GM08714 (cell line): ENCODE results near the gene ADSS1.

Experiments used
- H3K4me3 ChIP-seq: fragments of 200-500 bp; sonication (Bioruptor generic); 2 replicates; pipeline ENCODE4 v1.5.1; 2014; ENCODE audit warnings: mild to moderate bottlenecking, low read length, inconsistent platforms
- ZNF274 ChIP-seq: IDR thresholded peaks from 2 replicates; pipeline ENCODE4 v1.6.1; 2012; ENCODE audit warnings: mild to moderate bottlenecking, low read depth, low read length

Gene ADSS1

DNA sequence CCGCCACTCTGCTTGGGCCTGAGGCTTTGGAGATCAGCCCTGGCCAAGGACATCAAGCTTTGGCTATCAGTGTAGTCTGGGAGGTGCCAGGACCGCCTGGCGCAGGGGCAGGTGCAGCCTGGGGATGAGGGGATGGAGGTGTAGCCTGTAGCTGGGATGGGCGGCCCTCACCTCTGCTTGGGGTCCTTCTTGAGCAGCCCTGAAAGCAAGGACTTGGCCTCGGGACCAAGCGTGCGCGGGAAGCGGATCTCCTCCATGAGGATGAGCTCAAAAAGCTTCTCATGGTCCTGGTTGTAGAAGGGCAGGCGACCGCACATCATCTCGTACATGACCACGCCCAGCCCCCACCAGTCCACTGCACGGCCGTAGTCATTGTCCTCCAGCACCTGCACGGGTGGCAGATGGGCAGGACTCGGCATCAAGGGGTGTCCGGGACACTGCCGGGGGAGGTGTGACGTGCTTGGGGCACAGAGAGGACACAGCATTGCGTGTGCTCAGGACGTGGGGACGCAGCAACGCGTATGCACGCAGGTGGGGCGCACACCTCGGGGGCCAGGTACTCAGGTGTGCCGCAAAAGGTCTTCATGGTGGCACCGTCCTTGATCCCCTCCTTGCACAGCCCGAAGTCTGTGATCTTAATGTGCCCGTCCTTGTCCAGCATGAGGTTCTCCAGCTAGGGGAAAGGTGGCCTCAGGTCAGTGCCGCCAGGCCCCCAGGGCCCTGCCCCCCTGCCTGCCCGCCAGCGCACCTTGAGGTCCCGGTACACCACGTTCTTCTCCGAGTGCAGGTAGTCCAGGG lies 48.9 kb downstream of the ADSS1 start:
- H3K4me3 ChIP-seq, result no peak overlapping the region
- no peak for TF ChIP-seq ZNF274

DNA sequence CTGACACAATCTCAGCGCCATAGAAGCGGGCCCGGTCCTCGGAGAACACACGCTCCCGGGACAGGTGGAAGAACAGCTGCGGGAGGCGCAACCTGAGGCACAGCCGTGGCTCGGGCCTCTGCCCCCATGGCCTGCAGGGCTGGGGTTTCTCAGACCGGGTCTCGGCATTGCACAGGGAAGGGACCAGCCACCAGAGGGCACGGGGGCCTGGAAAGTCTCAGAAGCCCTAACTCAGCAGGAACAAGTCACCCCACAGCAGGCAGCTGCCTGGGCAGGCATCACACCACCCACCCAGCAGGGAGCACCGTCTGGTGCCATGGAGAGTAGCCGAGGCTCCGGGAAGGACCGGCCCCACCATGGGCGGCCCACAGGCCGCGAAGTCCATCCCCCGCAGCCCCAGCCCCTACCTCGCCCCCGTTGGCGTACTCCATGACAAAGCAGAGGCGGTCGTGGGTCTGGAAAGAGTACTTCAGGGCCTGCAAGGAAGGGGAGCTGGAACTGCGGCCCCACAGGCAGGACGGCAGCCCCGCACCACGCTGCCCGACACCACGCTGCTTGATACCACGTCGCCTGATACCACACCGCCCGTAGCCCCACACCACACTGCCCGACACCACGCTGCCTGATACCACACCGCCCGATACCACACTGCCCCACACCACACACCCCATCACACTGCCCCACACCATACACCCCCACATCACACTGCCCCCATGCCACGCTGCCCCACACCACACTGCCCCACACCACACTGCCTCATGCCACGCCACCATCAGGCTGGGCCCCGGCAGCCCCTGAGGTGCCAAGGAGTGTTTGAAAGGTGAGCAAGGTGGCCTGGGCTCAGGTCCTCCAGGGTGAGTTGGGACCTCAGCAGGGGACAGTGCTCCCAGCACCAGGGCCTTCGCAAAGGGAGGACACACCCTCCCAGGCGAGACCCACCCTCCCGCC lies 49.8 kb downstream of the ADSS1 start:
- no peak overlapping the region for H3K4me3 ChIP-seq
- TF ChIP-seq ZNF274, result no peak

GRCh38 chr14:104774453-104775072 lies 50.5 kb downstream of the ADSS1 start:
- H3K4me3 ChIP-seq, result no peak overlapping the region
- no peak for TF ChIP-seq ZNF274

DNA sequence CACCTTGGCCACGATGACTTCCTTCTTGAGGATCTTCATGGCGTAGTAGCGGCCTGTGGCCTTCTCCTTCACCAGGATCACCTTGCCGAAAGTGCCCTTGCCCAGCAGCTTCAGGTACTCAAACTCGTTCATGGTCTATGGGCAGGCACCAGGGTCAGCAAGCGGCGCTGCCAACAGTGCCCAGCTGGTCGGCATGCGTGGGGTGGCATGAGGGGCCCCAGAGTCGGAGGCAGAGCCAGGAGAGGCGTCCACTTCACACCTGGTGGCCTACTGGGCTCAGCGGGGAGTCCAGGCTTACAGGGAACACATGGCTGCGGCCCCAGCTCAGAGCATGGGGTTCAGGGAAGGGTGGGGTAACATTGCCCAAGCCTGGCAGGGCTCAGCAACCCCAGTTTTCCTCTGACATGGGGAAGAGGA lies 51.1 kb downstream of the ADSS1 start:
- no peak for TF ChIP-seq ZNF274
- no peak overlapping the region for H3K4me3 ChIP-seq

- no peak for TF ChIP-seq ZNF274
These were observed 52.5 kb downstream of the ADSS1 start for GRCh38 chr14:104776481-104776880.

GRCh38 chr14:104776961-104777807 lies 53.2 kb downstream of the ADSS1 start:
- H3K4me3 ChIP-seq, result no peak overlapping the region

More at GRCh38 chr14:104776481-104776880, 52.5 kb downstream of the ADSS1 start:
- no peak overlapping the region for H3K4me3 ChIP-seq

GRCh38 chr14:104777808-104778249 lies 53.8 kb downstream of the ADSS1 start:
- no peak for TF ChIP-seq ZNF274
- H3K4me3 ChIP-seq, result no peak overlapping the region

More at GRCh38 chr14:104776961-104777807, 53.2 kb downstream of the ADSS1 start:
- no peak for TF ChIP-seq ZNF274

GRCh38 chr14:104778694-104779331 lies 54.8 kb downstream of the ADSS1 start:
- no peak overlapping the region for H3K4me3 ChIP-seq
- TF ChIP-seq ZNF274, result no peak

DNA sequence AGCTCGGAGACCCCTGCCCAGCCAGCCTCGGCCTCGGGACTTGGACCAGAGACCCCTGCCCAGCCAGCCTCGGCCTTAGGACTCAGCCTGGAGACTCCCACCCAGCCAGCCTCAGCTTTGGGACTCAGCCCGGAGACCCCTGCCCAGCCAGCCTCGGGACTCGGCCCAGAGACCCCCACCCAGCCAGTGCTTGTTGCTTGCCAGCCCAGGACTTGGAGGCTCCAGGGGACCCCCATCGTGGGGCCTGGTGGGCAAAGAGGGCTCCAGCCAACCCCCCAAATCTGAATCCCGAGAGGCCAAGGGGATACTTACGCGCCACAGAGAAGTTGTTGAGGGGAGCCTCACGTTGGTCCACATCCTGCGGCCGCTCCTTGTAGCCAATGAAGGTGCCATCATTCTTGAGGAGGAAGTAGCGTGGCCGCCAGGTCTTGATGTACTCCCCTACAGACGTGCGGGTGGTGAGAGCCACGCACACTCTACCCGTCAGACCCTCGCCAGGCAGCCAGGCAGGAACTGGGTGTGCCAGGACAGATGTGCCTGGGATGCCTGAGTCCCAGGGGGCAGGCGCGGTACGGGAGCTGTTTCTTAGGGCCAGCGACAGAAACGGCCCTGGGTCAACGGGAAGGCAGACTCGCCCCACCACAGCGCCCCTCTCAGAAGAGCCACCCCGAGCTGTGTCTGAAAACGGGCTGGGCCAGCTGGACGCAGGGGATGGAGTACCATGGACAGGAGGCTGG lies 55.9 kb downstream of the ADSS1 start:
- TF ChIP-seq ZNF274, result no peak
- no peak overlapping the region for H3K4me3 ChIP-seq

GRCh38 chr14:104780513-104781030 lies 56.5 kb downstream of the ADSS1 start:
- TF ChIP-seq ZNF274, result no peak
- H3K4me3 ChIP-seq, result no peak overlapping the region

- no peak for TF ChIP-seq ZNF274
- H3K4me3 ChIP-seq, result no peak overlapping the region
These were observed 57.4 kb downstream of the ADSS1 start for GRCh38 chr14:104781271-104782077.
